Cardiac muscle cell (in vitro differentiated cells and primary cell): Measurements from ENCODE around the gene CCDC47. TPM values are rescaled to one million over a fixed set of nuclear protein-coding genes. Genes with fewer than 3 reads are reported as not detected.
A peak's percentile ranks its signal among the peaks of the same experiment; 100 is the strongest.

Experiments used
- DNase-seq, 2 donors: peaks; one replicate each; pipeline versions ENCODE4 v3.0.0 to v3.0.0-alpha.2; 2010 to 2017; ENCODE audit warnings: low read depth in 1 of 2, low spot score in 1 of 2
- H3K27ac ChIP-seq: fragments of 200-600 bp; sonication (generic); 2 replicates; pipeline ENCODE4 v1.5.1; 2016
- H3K27me3 ChIP-seq: fragments of 200-600 bp; sonication (generic); 2 replicates; pipeline ENCODE4 v1.6.0; 2016; ENCODE audit warnings: control low read depth
- H3K36me3 ChIP-seq: fragments of 200-600 bp; sonication (generic); 2 replicates; pipeline ENCODE4 v1.5.1; 2016; ENCODE audit warnings: control low read depth
- H3K4me1 ChIP-seq: fragments of 200-600 bp; sonication (generic); 2 replicates; pipeline ENCODE4 v1.8.1; 2017; ENCODE audit warnings: low read depth, mild to moderate bottlenecking, mixed run types
- H3K4me3 ChIP-seq: fragments of 200-600 bp; sonication (generic); 2 replicates; pipeline ENCODE4 v1.5.1; 2016; ENCODE audit warnings: mild to moderate bottlenecking
- H3K9me3 ChIP-seq: fragments of 200-600 bp; sonication (generic); 2 replicates; pipeline ENCODE4 v1.5.1; 2017; ENCODE audit warnings: low read depth, mild to moderate bottlenecking, control low read depth
- polyA plus RNA-seq: library from polyadenylated mRNA; unstranded; fragments of >200 nt; fragmentation: Nextera tagmentation; extraction: Ambion mirVana; gene quantifications from 2 replicates; pipeline ENCODE4 v1.2.1, GENCODE V29; 2016
- total RNA-seq: library from RNA; depleted of rRNA; stranded (reverse); fragments of >200 nt; gene quantifications from 2 replicates; pipeline ENCODE4 v1.2.3, GENCODE V29; 2016
- TF ChIP-seq, protein P1 (sequence below): IDR thresholded peaks from 2 replicates; pipeline ENCODE4 v1.5.1; 2012; ENCODE audit warnings: low read depth, mild to moderate bottlenecking, low read length

Gene CCDC47
- total and polyA plus RNA-seq, 2 experiments from 2014 or later: 30.0 to 54.7 TPM

DNA sequence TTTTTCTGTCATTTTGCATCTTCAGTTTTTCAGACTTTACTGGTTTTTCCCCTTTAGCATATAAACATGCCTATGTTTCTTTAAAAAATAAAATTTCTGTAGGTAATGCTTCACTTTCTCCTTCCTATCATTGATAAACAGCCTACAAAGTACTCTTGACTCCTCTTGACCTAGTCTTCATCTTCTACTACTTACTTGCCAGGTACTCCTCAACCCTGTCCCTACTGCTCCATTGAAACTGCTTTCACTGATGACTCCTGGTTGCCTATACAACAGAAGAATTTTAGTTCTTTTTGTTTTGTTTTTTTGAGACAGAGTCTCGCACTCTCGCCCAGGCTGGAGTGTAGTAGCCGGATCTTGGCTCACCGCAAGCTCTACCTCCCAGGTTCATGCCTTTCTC is 7.5 kb upstream of the CCDC47 start:
- no peaks in the 10 kb centered on the region for H3K27me3 ChIP-seq
- no peak overlapping the region for H3K4me3 ChIP-seq
- TF ChIP-seq, protein P1, sequence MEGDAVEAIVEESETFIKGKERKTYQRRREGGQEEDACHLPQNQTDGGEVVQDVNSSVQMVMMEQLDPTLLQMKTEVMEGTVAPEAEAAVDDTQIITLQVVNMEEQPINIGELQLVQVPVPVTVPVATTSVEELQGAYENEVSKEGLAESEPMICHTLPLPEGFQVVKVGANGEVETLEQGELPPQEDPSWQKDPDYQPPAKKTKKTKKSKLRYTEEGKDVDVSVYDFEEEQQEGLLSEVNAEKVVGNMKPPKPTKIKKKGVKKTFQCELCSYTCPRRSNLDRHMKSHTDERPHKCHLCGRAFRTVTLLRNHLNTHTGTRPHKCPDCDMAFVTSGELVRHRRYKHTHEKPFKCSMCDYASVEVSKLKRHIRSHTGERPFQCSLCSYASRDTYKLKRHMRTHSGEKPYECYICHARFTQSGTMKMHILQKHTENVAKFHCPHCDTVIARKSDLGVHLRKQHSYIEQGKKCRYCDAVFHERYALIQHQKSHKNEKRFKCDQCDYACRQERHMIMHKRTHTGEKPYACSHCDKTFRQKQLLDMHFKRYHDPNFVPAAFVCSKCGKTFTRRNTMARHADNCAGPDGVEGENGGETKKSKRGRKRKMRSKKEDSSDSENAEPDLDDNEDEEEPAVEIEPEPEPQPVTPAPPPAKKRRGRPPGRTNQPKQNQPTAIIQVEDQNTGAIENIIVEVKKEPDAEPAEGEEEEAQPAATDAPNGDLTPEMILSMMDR: no peak
- H3K27ac ChIP-seq: no peak overlapping the region
- no peaks in the 10 kb centered on the region for H3K9me3 ChIP-seq
- H3K4me1 ChIP-seq: peaks cover under 1% of the 10 kb centered on the region
- DNase-seq: no peak
- peaks cover 2% of the 10 kb centered on the region for H3K36me3 ChIP-seq

DNA sequence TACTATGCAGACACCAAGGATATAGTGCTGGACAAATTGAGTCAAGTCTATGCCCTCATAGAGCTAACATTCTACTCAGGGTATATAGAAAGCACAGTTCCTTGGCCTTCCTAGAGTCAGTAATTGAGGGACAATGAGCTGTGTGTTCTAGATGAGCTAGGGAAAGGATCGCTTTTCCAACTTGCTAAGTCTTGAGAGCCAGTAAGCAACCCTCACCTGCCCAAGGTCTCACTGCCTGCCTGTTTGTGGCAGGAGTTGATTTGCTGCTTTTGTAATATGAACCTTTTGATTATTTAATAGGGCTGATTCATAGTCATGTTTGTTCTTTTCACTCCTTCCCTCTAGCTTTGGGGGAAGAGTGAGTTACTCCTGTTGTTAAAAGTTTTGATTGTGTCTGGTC is 7.1 kb upstream of the CCDC47 start:
- no peak overlapping the region for H3K27ac ChIP-seq
- DNase-seq: no peak
- no peaks in the 10 kb centered on the region for H3K27me3 ChIP-seq
- no peak overlapping the region for H3K4me3 ChIP-seq
- H3K4me1 ChIP-seq: peaks cover 4% of the 10 kb centered on the region
- TF ChIP-seq, protein P1: no peak
- no peaks in the 10 kb centered on the region for H3K9me3 ChIP-seq
- H3K36me3 ChIP-seq: peaks cover 2% of the 10 kb centered on the region

DNA sequence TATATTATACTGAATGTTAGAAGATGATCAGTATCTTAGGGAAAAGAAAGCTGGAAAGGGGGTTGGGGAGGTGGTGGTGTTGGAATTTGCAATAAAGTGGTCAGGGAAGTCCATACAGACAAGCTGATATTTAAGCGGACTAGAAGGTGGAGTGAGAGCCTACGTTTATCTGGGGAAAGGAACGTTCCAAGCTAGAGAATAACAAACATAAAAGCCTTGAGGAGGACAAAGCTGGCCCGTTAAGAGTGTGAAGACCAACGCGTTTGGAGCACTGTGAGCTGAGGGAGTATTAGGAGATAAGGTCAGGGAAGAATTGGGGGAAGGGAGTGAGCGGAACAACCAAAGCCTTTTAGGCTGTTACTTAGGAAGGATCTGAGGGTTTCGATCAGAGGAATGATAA is 2.0 kb upstream of the CCDC47 start:
- peaks cover 8% of the 10 kb centered on the region for H3K4me1 ChIP-seq
- H3K27ac ChIP-seq: peak overlapping the region; percentile 95
- TF ChIP-seq, protein P1: no peak

DNA sequence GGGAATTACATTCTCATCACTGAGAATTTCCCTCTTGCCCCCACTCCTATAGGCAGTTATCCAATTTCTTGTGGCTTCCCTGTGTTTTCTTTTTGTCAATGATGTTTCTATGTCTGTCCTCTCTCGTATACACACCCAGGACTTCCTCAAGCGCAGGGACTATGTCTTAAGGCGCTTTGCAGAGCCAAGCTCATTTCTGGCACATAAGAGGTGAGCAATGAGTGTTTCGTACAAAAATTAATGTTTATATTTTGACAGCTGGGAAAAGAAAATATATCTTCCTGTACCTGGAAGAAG is 1.5 kb upstream of the CCDC47 start:
- Histone ChIP-seq H3K27me3 (no peaks in the 10 kb centered on the region), H3K36me3 (peaks cover 2% of the 10 kb centered on the region), H3K4me1 (peaks cover 8% of the 10 kb centered on the region), H3K9me3 (no peaks in the 10 kb centered on the region), H3K4me3 (peak overlapping the region; percentile 93), H3K27ac (peak overlapping the region; percentile 95)
- TF ChIP-seq, protein P1: no peak
- DNase-seq: no peak

More for the DNA sequence above, 2.0 kb upstream of the CCDC47 start:
- Histone ChIP-seq H3K27me3 (no peaks in the 10 kb centered on the region), H3K4me3 (peak overlapping the region; percentile 93), H3K9me3 (no peaks in the 10 kb centered on the region), H3K36me3 (peaks cover 2% of the 10 kb centered on the region)
- no peak for DNase-seq

DNA sequence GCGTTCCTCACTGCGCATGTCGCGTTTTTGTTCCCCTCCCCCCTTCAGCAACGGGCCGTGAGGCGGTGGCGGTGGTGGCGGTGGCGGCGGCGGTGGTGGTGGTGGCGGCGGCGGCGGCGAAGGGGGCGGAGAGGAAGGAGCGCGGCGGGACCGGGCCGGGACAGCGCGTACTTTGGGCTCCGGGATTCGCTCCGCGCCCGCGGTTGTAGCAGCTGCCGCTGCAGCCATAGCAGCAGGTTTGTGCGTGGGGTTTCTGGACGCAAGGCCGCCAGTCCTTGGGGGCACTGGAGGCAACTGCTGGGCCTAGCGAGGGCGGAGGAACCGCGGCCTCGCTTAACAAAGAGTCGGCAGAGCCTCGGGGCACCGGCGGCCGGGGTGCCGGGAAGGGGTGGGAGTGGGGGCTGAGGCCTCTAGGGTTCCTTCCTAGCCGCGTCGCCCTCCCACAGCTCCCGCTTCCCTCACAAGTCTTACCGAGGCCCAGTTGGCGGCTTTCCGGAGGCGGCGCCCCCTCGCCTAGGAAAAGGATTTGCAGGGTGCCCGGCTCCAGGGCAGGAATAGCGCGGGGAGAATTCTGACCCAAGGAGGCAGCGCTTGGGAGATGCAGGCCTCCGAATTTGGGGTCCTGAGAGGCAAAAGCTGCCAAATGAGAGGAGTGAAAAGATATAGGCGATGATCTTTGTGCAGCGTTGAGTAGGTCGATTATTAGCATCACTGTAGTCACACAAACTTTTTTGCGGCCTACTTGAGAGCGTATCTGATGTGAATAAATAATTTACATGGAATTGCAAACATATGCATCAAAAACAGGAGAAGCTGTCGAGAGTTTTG is 958 bp upstream of the CCDC47 start, which contains the start of gene DDX42:
DDX42 (plus strand) TSS at position 30 of the 828 bp plus-strand sequence. CDS start 12,880 bp downstream, outside the sequence.
- H3K9me3 ChIP-seq: no peaks in the 10 kb centered on the region
- H3K36me3 ChIP-seq: peaks cover 2% of the 10 kb centered on the region
- H3K27me3 ChIP-seq: no peaks in the 10 kb centered on the region
- peak within 1 kb of the TSS; percentile 93 for H3K4me3 ChIP-seq
- TF ChIP-seq, protein P1: peak; percentile 29
- peak; percentile 70 to 77 for DNase-seq
- H3K4me1 ChIP-seq: peaks cover 8% of the 10 kb centered on the region
- peak within 1 kb of the TSS; percentile 95 for H3K27ac ChIP-seq
